Measurements from ENCODE around the gene KCNQ1. TPM values are rescaled to one million over a fixed set of nuclear protein-coding genes. Genes with fewer than 3 reads are reported as not detected.
A peak's percentile ranks its signal among the peaks of the same experiment; 100 is the strongest.

KCNQ1 gene
- total and polyA plus RNA-seq, 9 of the 15 experiments (the other 6 are each of a cell fraction or from before 2014, with no cell fraction given), result 0.44 TPM; not detected in 8

- ATAC-seq, result no peak
- DNase-seq (ENCODE audit: extremely low read depth in 1 of 4, low spot score in 3 of 4), result no peak
- Histone ChIP-seq H3K4me3 (no peak overlapping the region), H3K9me1 (ENCODE audit: control insufficient read depth, insufficient read depth, low read length) (no peaks in the 10 kb centered on the region), H4K20me1 (replicated peaks; ENCODE audit: control insufficient read depth, insufficient read depth, low read length) (peaks cover 3% of the 10 kb centered on the region; the same call in 1 of the 2 replicates), H3K4me2 (ENCODE audit: insufficient read depth, low read length) (no peak overlapping the region), H3K4me1 (replicated peaks in 1 of 2; ENCODE audit: control insufficient read depth in 2 of 2, insufficient read depth in 2 of 2, low read length in 2 of 2) (peaks cover 0 to 77% of the 10 kb centered on the region in 2 experiments; a peak in 2 of 5 replicates), H3K9ac (ENCODE audit: insufficient read depth in 1 of 2, low read depth in 2 of 2, low read length in 2 of 2) (no peak overlapping the region), H3K27me3 (ENCODE audit: control insufficient read depth in 2 of 2, insufficient read depth in 2 of 2, low read length in 2 of 2) (peaks cover 21 to 54% of the 10 kb centered on the region in 2 experiments; a peak in 4 of 5 replicates), H2AFZ (ENCODE audit: low read depth, low read length) (no peak overlapping the region), H3K9me3 (replicated peaks; ENCODE audit: control insufficient read depth, insufficient read depth, low read depth, low read length) (no peaks in the 10 kb centered on the region), H3K27ac (ENCODE audit: extremely low read depth, low read depth, low read length) (no peak overlapping the region), H3K79me2 (ENCODE audit: control insufficient read depth, insufficient read depth, low read length) (peaks cover 6% of the 10 kb centered on the region; the same call in 2 of the 3 replicates), H3K36me3 (ENCODE audit: control insufficient read depth, insufficient read depth, low read length) (peaks cover 20% of the 10 kb centered on the region; the same call in 1 of the 3 replicates)
- no peak for FAIRE-seq
- TF ChIP-seq NFE2L1 (tag; IDR thresholded peaks at IDR 0.05; ENCODE audit: borderline replicate concordance, low read depth) (no peak), ZNF263 (CRISPR knock-in tag; IDR thresholded peaks at IDR 0.05; ENCODE audit: borderline replicate concordance) (peak; percentile 79), GABPA (tag; conservative IDR thresholded peaks at IDR 0.05; ENCODE audit: low read depth) (no peak)
- intact Hi-C loops (cut with micrococcal nuclease) (no loop called here), in situ Hi-C loops (cut with MboI) (no loop called here)
- CTCF ChIA-PET (ENCODE audit: low intra/inter-chr PET ratio), result no interaction called here
- POLR2A ChIA-PET, result no interaction called here
- no TSS peak for BruUV-seq (replicated peaks)
- WGBS (ENCODE audit: insufficient coverage, low coverage, missing lambda C conversion rate), result 5% methylated on average over 17 of the region's 24 CpGs
Observed at GRCh38 chr11:2406878-2407410, 37.9 kb upstream of the KCNQ1 start.

GRCh38 chr11:2408671-2409070, 36.1 kb upstream of the KCNQ1 start:
- DNase-seq (ENCODE audit: extremely low read depth in 1 of 4, low spot score in 3 of 4) (no peak), FAIRE-seq (no peak), ATAC-seq (no peak)
- no peak overlapping the region for H3K4me2 ChIP-seq (ENCODE audit: insufficient read depth, low read length)
- BruUV-seq (replicated peaks), result no TSS peak
- H4K20me1 ChIP-seq (replicated peaks; ENCODE audit: control insufficient read depth, insufficient read depth, low read length), result peaks cover 3% of the 10 kb centered on the region; the same call in 1 of the 2 replicates
- H3K4me1 ChIP-seq (replicated peaks in 1 of 2; ENCODE audit: control insufficient read depth in 2 of 2, insufficient read depth in 2 of 2, low read length in 2 of 2), result peaks cover 0 to 75% of the 10 kb centered on the region in 2 experiments; a peak in 2 of 5 replicates
- CTCF ChIA-PET (ENCODE audit: low intra/inter-chr PET ratio), result no interaction called here
- TF ChIP-seq JUND (IDR thresholded peaks at IDR 0.05; ENCODE audit: borderline replicate concordance, low read depth, low read length) (no peak), JUND (tag; IDR thresholded peaks at IDR 0.05; ENCODE audit: borderline replicate concordance, low read depth, low read length) (no peak), ETV5 (CRISPR knock-in tag; IDR thresholded peaks at IDR 0.05; ENCODE audit: low read depth) (no peak), ZNF707 (CRISPR knock-in tag; conservative IDR thresholded peaks at IDR 0.05) (no peak), GABPA (tag; conservative IDR thresholded peaks at IDR 0.05; ENCODE audit: low read depth) (no peak), TCF7L2 (IDR thresholded peaks at IDR 0.05; ENCODE audit: low read depth, low read length) (no peak), ZNF347 (CRISPR knock-in tag; IDR thresholded peaks at IDR 0.05; ENCODE audit: low read depth) (no peak)
- TF ChIP-seq, protein P1, sequence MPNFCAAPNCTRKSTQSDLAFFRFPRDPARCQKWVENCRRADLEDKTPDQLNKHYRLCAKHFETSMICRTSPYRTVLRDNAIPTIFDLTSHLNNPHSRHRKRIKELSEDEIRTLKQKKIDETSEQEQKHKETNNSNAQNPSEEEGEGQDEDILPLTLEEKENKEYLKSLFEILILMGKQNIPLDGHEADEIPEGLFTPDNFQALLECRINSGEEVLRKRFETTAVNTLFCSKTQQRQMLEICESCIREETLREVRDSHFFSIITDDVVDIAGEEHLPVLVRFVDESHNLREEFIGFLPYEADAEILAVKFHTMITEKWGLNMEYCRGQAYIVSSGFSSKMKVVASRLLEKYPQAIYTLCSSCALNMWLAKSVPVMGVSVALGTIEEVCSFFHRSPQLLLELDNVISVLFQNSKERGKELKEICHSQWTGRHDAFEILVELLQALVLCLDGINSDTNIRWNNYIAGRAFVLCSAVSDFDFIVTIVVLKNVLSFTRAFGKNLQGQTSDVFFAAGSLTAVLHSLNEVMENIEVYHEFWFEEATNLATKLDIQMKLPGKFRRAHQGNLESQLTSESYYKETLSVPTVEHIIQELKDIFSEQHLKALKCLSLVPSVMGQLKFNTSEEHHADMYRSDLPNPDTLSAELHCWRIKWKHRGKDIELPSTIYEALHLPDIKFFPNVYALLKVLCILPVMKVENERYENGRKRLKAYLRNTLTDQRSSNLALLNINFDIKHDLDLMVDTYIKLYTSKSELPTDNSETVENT (CRISPR knock-in tag; IDR thresholded peaks at IDR 0.05), result no peak
- intact Hi-C loops (cut with micrococcal nuclease) (no loop called here), in situ Hi-C loops (cut with MboI) (no loop called here)
- WGBS (ENCODE audit: insufficient coverage, low coverage, missing lambda C conversion rate), result 5% methylated on average over 7 of the region's 11 CpGs
- POLR2A ChIA-PET, result interaction anchor here (0.7 to 2.0 kb wide), 2 partner anchors 11 to 95 kb away, joined by 3 to 5 read pairs; no protein-coding TSS in a partner anchor
- no peak overlapping the region for H2AFZ ChIP-seq (ENCODE audit: low read depth, low read length)
- peaks cover 23 to 69% of the 10 kb centered on the region in 2 experiments; a peak in 4 of 5 replicates for H3K27me3 ChIP-seq (ENCODE audit: control insufficient read depth in 2 of 2, insufficient read depth in 2 of 2, low read length in 2 of 2)
- no peak overlapping the region for H3K9ac ChIP-seq (ENCODE audit: insufficient read depth in 1 of 2, low read depth in 2 of 2, low read length in 2 of 2)
- peaks cover 3% of the 10 kb centered on the region; the same call in 1 of the 3 replicates for H3K36me3 ChIP-seq (ENCODE audit: control insufficient read depth, insufficient read depth, low read length)
- no peak overlapping the region for H3K4me3 ChIP-seq
- no peaks in the 10 kb centered on the region for H3K9me1 ChIP-seq (ENCODE audit: control insufficient read depth, insufficient read depth, low read length)
- no peak overlapping the region for H3K27ac ChIP-seq (ENCODE audit: extremely low read depth, low read depth, low read length)
- no peaks in the 10 kb centered on the region for H3K79me2 ChIP-seq (ENCODE audit: control insufficient read depth, insufficient read depth, low read length)
- no peaks in the 10 kb centered on the region for H3K9me3 ChIP-seq (replicated peaks; ENCODE audit: control insufficient read depth, insufficient read depth, low read depth, low read length)
